HL-60 (cell line): ENCODE data around the gene FTCD.

Experiments
- CTCF ChIP-seq: IDR thresholded peaks from one replicate; pipeline ENCODE4 v1.5.1; 2011; ENCODE audit warnings: low read length, control low read depth, inconsistent platforms; ENCODE audit not compliant: insufficient read depth
- GABPA ChIP-seq: IDR thresholded peaks from 2 replicates; pipeline ENCODE4 v1.6.1; 2012; ENCODE audit warnings: low read depth
- POLR2AphosphoS5 ChIP-seq: IDR thresholded peaks from 2 replicates; pipeline ENCODE4 v1.6.1; 2012; ENCODE audit warnings: low read depth
- REST ChIP-seq: IDR thresholded peaks from 2 replicates; pipeline ENCODE4 v1.6.1; 2012; ENCODE audit warnings: low read depth; ENCODE audit not compliant: insufficient replicate concordance
- SPI1 ChIP-seq: IDR thresholded peaks from 2 replicates; pipeline ENCODE4 v1.6.1; 2012; ENCODE audit warnings: low read depth, mild to moderate bottlenecking, borderline replicate concordance

DNA sequence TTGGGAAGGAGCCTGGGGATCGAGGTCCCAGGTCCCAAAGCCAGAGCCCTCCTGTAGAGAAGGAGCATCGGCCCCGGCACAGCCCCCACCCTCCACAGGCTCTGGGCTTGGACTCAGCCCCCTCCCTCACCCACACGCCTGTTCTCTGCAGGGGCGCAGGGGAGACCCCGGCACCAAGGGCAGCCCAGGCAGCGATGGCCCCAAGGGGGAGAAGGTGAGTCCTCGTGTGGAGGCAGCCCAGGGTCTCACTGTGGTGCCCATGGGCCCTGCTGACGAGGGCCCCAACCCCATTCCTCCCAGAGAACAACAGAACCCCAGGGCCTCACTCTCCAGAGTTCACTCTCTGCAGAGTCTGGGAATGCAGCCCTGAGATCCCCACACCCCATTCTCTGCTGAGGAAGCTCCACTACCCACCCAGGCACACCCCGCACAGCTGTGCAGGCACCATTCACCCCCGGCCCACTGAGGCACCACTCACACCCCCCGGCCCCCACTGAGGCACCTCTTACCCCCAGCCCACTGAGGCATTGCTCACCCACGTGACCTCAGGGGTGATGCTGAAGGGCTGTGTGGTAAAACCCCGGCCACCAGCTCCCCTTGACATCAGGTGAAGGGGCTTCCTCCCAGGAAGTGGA lies 35.6 kb downstream of the FTCD start:
- no peak for TF ChIP-seq CTCF
- TF ChIP-seq SPI1: no peak
- TF ChIP-seq REST: no peak
- TF ChIP-seq POLR2AphosphoS5: no peak
- no peak for TF ChIP-seq GABPA
